Keratinocyte (primary cell): Measurements from ENCODE around the gene ITPR1. TPM values are rescaled to one million over a fixed set of nuclear protein-coding genes. Genes with fewer than 3 reads are reported as not detected.

ENCODE experiments used
- DNase-seq: peaks from one replicate; pipeline ENCODE4 v3.0.0-alpha.2; 2011; ENCODE audit warnings: low read depth, missing footprints, low spot score
- FAIRE-seq: peaks from 2 replicates; lab custom pipeline; 2011; peaks lifted over from hg19 to GRCh38; lab: Jason Lieb, UNC
- H2AFZ ChIP-seq: 2 replicates; pipeline ENCODE4 v1.6.0; 2012; ENCODE audit warnings: low read length, control low read depth, inconsistent platforms; ENCODE audit not compliant: control insufficient read depth
- H3K27ac ChIP-seq: 2 replicates; pipeline ENCODE4 v1.5.1; 2011; ENCODE audit warnings: low read length; ENCODE audit not compliant: control insufficient read depth, insufficient read depth
- H3K27me3 ChIP-seq: 3 replicates; pipeline ENCODE4 v1.6.0; 2011; ENCODE audit warnings: low read length; ENCODE audit not compliant: control insufficient read depth, insufficient read depth; ENCODE audit errors: extremely low read depth
- H3K36me3 ChIP-seq, 2 experiments: 2 replicates in 1 of 2; 3 replicates in 1 of 2; pipeline ENCODE4 v1.5.1; 2011; ENCODE audit warnings: low read length in 2 of 2, mild to moderate bottlenecking in 1 of 2; ENCODE audit not compliant: control insufficient read depth in 2 of 2, insufficient read depth in 2 of 2; ENCODE audit errors: extremely low read depth in 1 of 2
- H3K4me1 ChIP-seq: 3 replicates; pipeline ENCODE4 v1.5.1; 2011; ENCODE audit warnings: low read length; ENCODE audit not compliant: control insufficient read depth, insufficient read depth; ENCODE audit errors: extremely low read depth
- H3K4me2 ChIP-seq: 3 replicates; pipeline ENCODE4 v1.6.0; 2011; ENCODE audit warnings: low read depth, low read length; ENCODE audit not compliant: control insufficient read depth, insufficient read depth; ENCODE audit errors: extremely low read depth
- H3K4me3 ChIP-seq, 3 experiments: fragments of 200-600 bp in 1 of 3; sonication (generic) in 1 of 3; 2 replicates in 2 of 3; 3 replicates in 1 of 3; pipeline ENCODE4 v1.5.1; 2011 to 2016; ENCODE audit warnings: low read length in 3 of 3, mild to moderate bottlenecking in 3 of 3, control low read depth in 2 of 3, inconsistent platforms in 1 of 3, low read depth in 1 of 3, mixed read lengths in 1 of 3, mixed run types in 1 of 3, moderate library complexity in 1 of 3; ENCODE audit not compliant: control insufficient read depth in 2 of 3, insufficient read depth in 2 of 3; ENCODE audit errors: extremely low read depth in 1 of 3
- H3K79me2 ChIP-seq: 2 replicates; pipeline ENCODE4 v1.6.0; 2012; ENCODE audit warnings: low read length; ENCODE audit not compliant: control insufficient read depth, insufficient read depth
- H3K9ac ChIP-seq: 3 replicates; pipeline ENCODE4 v1.6.0; 2011; ENCODE audit warnings: low read length; ENCODE audit not compliant: control insufficient read depth, insufficient read depth; ENCODE audit errors: extremely low read depth
- H3K9me1 ChIP-seq: 3 replicates; pipeline ENCODE4 v1.6.0; 2011; ENCODE audit warnings: low read length; ENCODE audit not compliant: control insufficient read depth, insufficient read depth; ENCODE audit errors: extremely low read depth
- H3K9me3 ChIP-seq: 2 replicates; pipeline ENCODE4 v1.5.1; 2012; ENCODE audit warnings: low read depth, low read length; ENCODE audit not compliant: control insufficient read depth
- H4K20me1 ChIP-seq: 3 replicates; pipeline ENCODE4 v1.6.0; 2011; ENCODE audit warnings: low read length; ENCODE audit not compliant: control insufficient read depth, insufficient read depth; ENCODE audit errors: extremely low read depth
- EZH2 ChIP-seq: IDR thresholded peaks from one replicate; pipeline ENCODE4 v1.6.1; 2012; ENCODE audit warnings: inconsistent platforms, mild to moderate bottlenecking, low read length, moderate library complexity
- dilution Hi-C: fragments of 300-500 bp; cut with MboI; formaldehyde crosslinking; loops from one replicate; pipeline ENCODE4 v1.7.0; 2020; ENCODE audit warnings: low sequenced_read_pairs; ENCODE audit not compliant: extremely low pct_ligation_motif_present
- polyA plus RNA-seq, 5 experiments: library from polyadenylated mRNA; depleted of rRNA in 3 of 5; stranded (reverse) in 3 of 5; stranded (forward) in 1 of 5; unstranded in 1 of 5; fragments of >200 nt; gene quantifications; 1 replicate in 1 of 5; 2 replicates in 3 of 5; 3 replicates in 1 of 5; pipeline versions ENCODE4 v1.2.1 to v1.2.3, GENCODE V29; 2011 to 2012; ENCODE audit warnings: missing spikeins in 2 of 5, low read depth in 1 of 5, low replicate concordance in 1 of 5
- TF ChIP-seq, protein P1 (sequence below), 3 experiments: IDR thresholded peaks in 1 of 3; conservative IDR thresholded peaks in 1 of 3; optimal IDR thresholded peaks in 1 of 3; 2 replicates in 2 of 3; 3 replicates in 1 of 3; pipeline versions ENCODE3 to v1.5.1; 2011; ENCODE audit warnings: low read length in 3 of 3, mild to moderate bottlenecking in 3 of 3, moderate library complexity in 2 of 3, control low read depth in 1 of 3, inconsistent platforms in 1 of 3; ENCODE audit not compliant: insufficient read depth in 2 of 3; ENCODE audit errors: extremely low read depth in 1 of 3

The ITPR1 gene
- polyA plus RNA-seq, 1 donor (not counting 4 experiments of a cell fraction or from before 2014, with no cell fraction given): 3.5 TPM

DNA sequence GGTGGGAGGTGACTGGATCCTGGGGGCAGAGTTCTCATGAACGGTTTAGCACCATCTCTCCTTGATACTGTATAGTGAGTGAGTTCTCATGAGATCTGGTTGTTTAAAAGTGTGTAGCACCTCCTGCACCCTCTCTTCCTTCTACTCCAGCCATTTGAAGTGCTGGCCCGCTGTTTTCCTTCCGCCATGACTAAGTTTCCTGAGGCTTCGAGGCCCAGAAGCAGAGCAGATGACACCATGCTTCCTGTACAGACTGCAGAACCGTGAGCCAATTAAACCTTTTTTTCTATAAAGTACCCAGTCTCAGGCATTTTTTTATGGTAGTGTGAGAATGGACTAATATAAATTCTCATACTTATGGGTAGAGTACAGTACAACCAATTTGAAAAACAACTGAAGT is 362.5 kb downstream of the ITPR1 start:
- H3K9me1 ChIP-seq: no peaks in the 10 kb centered on the region
- no peak overlapping the region for H3K4me3 ChIP-seq
- FAIRE-seq: no peak
- no peak overlapping the region for H3K4me2 ChIP-seq
- no peak overlapping the region for H3K9ac ChIP-seq
- no peaks in the 10 kb centered on the region for H3K9me3 ChIP-seq
- dilution Hi-C loops: no loop called here
- no peaks in the 10 kb centered on the region for H3K27me3 ChIP-seq
- peaks cover 6% of the 10 kb centered on the region for H3K4me1 ChIP-seq
- no peak overlapping the region for H3K27ac ChIP-seq
- no peaks in the 10 kb centered on the region for H3K36me3 ChIP-seq
- H2AFZ ChIP-seq: no peak overlapping the region
- no peaks in the 10 kb centered on the region for H4K20me1 ChIP-seq
- no peak for TF ChIP-seq EZH2
- DNase-seq: no peak
- H3K79me2 ChIP-seq: no peaks in the 10 kb centered on the region

DNA sequence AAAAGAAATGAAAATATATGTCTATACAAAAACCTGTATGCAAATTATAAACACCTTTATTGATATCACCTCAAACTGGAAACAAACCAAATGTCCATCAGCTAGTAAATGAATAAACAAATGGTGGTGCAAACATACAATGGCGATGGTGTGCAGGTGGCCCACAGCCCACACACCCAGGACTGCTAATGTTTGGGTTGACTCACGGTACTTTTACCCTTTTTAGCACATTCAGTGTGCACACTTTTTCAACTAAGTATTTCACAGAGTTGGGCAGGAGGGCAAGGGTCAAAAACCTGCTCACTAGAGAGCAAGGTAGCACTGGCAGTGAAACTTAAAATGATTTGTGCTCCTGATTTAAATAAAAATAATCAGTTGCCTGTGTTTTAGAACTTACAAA is 363.0 kb downstream of the ITPR1 start:
- Histone ChIP-seq H3K36me3 (no peaks in the 10 kb centered on the region), H3K79me2 (no peaks in the 10 kb centered on the region), H3K4me2 (no peak overlapping the region), H4K20me1 (no peaks in the 10 kb centered on the region), H3K9me1 (no peaks in the 10 kb centered on the region), H3K4me1 (peaks cover 6% of the 10 kb centered on the region), H3K27ac (no peak overlapping the region), H3K9me3 (no peaks in the 10 kb centered on the region), H3K4me3 (no peak overlapping the region), H3K27me3 (no peaks in the 10 kb centered on the region), H2AFZ (no peak overlapping the region), H3K9ac (no peak overlapping the region)
- FAIRE-seq (no peak), DNase-seq (no peak)
- dilution Hi-C loops: no loop called here
- TF ChIP-seq EZH2: no peak
- TF ChIP-seq, protein P1, sequence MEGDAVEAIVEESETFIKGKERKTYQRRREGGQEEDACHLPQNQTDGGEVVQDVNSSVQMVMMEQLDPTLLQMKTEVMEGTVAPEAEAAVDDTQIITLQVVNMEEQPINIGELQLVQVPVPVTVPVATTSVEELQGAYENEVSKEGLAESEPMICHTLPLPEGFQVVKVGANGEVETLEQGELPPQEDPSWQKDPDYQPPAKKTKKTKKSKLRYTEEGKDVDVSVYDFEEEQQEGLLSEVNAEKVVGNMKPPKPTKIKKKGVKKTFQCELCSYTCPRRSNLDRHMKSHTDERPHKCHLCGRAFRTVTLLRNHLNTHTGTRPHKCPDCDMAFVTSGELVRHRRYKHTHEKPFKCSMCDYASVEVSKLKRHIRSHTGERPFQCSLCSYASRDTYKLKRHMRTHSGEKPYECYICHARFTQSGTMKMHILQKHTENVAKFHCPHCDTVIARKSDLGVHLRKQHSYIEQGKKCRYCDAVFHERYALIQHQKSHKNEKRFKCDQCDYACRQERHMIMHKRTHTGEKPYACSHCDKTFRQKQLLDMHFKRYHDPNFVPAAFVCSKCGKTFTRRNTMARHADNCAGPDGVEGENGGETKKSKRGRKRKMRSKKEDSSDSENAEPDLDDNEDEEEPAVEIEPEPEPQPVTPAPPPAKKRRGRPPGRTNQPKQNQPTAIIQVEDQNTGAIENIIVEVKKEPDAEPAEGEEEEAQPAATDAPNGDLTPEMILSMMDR (optimal IDR thresholded peaks at IDR 0.05 in 1 of 3, IDR thresholded peaks at IDR 0.05 in 1 of 3, conservative IDR thresholded peaks at IDR 0.05 in 1 of 3; ENCODE audit: extremely low read depth in 1 of 3, insufficient read depth in 2 of 3, low read length in 3 of 3): no peak

DNA sequence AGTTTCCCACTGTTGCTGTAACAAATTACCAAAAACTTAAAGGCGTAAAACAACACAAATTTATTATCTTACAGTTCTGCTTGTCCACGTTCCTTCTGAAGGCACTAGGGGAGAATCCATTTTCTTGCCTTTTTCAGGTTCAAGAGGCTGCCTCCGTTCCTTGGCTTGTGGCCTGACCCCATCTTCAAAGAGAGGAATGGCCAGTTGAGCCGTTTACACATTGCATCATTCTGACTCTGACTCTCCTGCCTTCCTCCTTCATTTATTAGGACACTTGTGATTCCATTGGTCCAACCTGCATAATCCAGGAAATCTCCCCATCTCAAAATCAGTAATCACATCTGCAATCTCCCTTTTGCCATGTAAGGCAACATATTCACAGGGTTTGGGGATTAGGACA is 363.4 kb downstream of the ITPR1 start:
- TF ChIP-seq, protein P1 (optimal IDR thresholded peaks at IDR 0.05 in 1 of 3, IDR thresholded peaks at IDR 0.05 in 1 of 3, conservative IDR thresholded peaks at IDR 0.05 in 1 of 3; ENCODE audit: extremely low read depth in 1 of 3, insufficient read depth in 2 of 3, low read length in 3 of 3): no peak
- no peak for TF ChIP-seq EZH2
- Histone ChIP-seq H3K9me3 (no peaks in the 10 kb centered on the region), H3K79me2 (no peaks in the 10 kb centered on the region), H3K27ac (no peak overlapping the region), H3K9ac (no peak overlapping the region), H4K20me1 (no peaks in the 10 kb centered on the region), H3K4me2 (no peak overlapping the region), H3K27me3 (no peaks in the 10 kb centered on the region), H3K4me1 (peaks cover 6% of the 10 kb centered on the region), H3K4me3 (no peak overlapping the region), H3K36me3 (no peaks in the 10 kb centered on the region), H3K9me1 (no peaks in the 10 kb centered on the region), H2AFZ (no peak overlapping the region)
- FAIRE-seq (no peak), DNase-seq (no peak)
- dilution Hi-C loops: no loop called here
